Measurements from ENCODE around the gene PICALM. TPM values are rescaled to one million over a fixed set of nuclear protein-coding genes. Genes with fewer than 3 reads are reported as not detected.

Gene PICALM
- total and polyA plus RNA-seq, 3 experiments from 2014 or later: 25.6 to 103 (median 95.2) TPM

- H3K36me3 Mint-ChIP-seq: peaks cover 3 to 86% (median 31%) of the 10 kb centered on the region in 3 donors
- H3K27ac Mint-ChIP-seq: peak overlapping the region in 6 of 8 donors; percentile 27 to 83 (median 49)
Measured at GRCh38 chr11:85970593-85970992, 98.3 kb downstream of the PICALM start.

GRCh38 chr11:85967457-85967856 is 101.4 kb downstream of the PICALM start:
- Histone ChIP-seq H3K9me3 (ENCODE audit: low read length) (no peaks in the 10 kb centered on the region), H3K27me3 (ENCODE audit: insufficient read depth, low read length, poor library complexity, severe bottlenecking) (no peaks in the 10 kb centered on the region), H3K4me3 (ENCODE audit: low read length) (no peak overlapping the region), H3K4me1 (ENCODE audit: insufficient read depth, low read length) (no peaks in the 10 kb centered on the region), H3K27ac (ENCODE audit: low read depth, low read length) (no peak overlapping the region), H3K36me3 (ENCODE audit: insufficient read depth, low read length) (peaks cover 39% of the 10 kb centered on the region)
- no peaks in the 10 kb centered on the region for H3K9me3 Mint-ChIP-seq
- H3K4me1 Mint-ChIP-seq: peaks cover 26 to 44% (median 41%) of the 10 kb centered on the region in 3 donors
- no peak for DNase-seq
- CTCF ChIA-PET: no interaction called here
- peak overlapping the region in 6 of 8 donors; percentile 14 to 82 (median 52) for H3K27ac Mint-ChIP-seq
- no peaks in the 10 kb centered on the region for H3K27me3 Mint-ChIP-seq
- POLR2A ChIA-PET: no interaction called here
- no peak overlapping the region for H3K4me3 Mint-ChIP-seq
- H3K36me3 Mint-ChIP-seq: peaks cover 3 to 87% (median 23%) of the 10 kb centered on the region in 3 donors

More at GRCh38 chr11:85970593-85970992, 98.3 kb downstream of the PICALM start:
- H3K27ac ChIP-seq (ENCODE audit: low read depth, low read length): no peak overlapping the region
- Mint-ChIP-seq H3K4me3 (no peak overlapping the region), H3K9me3 (no peaks in the 10 kb centered on the region), H3K27me3 (no peaks in the 10 kb centered on the region), H3K4me1 (peaks cover 21 to 48% (median 43%) of the 10 kb centered on the region in 3 donors)
- CTCF ChIA-PET: interaction anchor here (0.8 kb wide), 1 partner anchor 223 kb away, joined by 3 read pairs; no protein-coding TSS in a partner anchor
- no peaks in the 10 kb centered on the region for H3K27me3 ChIP-seq (ENCODE audit: insufficient read depth, low read length, poor library complexity, severe bottlenecking)
- H3K36me3 ChIP-seq (ENCODE audit: insufficient read depth, low read length): peaks cover 36% of the 10 kb centered on the region
- DNase-seq: no peak
- no peak overlapping the region for H3K4me3 ChIP-seq (ENCODE audit: low read length)
- POLR2A ChIA-PET: no interaction called here
- H3K4me1 ChIP-seq (ENCODE audit: insufficient read depth, low read length): no peaks in the 10 kb centered on the region
- no peaks in the 10 kb centered on the region for H3K9me3 ChIP-seq (ENCODE audit: low read length)

GRCh38 chr11:85965202-85965601 is 103.7 kb downstream of the PICALM start:
- Histone ChIP-seq H3K27ac (ENCODE audit: low read depth, low read length) (no peak overlapping the region), H3K4me3 (ENCODE audit: low read length) (no peak overlapping the region), H3K36me3 (ENCODE audit: insufficient read depth, low read length) (peaks cover 47% of the 10 kb centered on the region), H3K9me3 (ENCODE audit: low read length) (no peaks in the 10 kb centered on the region), H3K4me1 (ENCODE audit: insufficient read depth, low read length) (no peaks in the 10 kb centered on the region), H3K27me3 (ENCODE audit: insufficient read depth, low read length, poor library complexity, severe bottlenecking) (no peaks in the 10 kb centered on the region)
- H3K27me3 Mint-ChIP-seq: no peaks in the 10 kb centered on the region
- POLR2A ChIA-PET: no interaction called here
- peak overlapping the region in 1 of 8 donors; percentile 51 for H3K27ac Mint-ChIP-seq
- H3K36me3 Mint-ChIP-seq: peaks cover 3 to 86% (median 22%) of the 10 kb centered on the region in 3 donors
- no peak for DNase-seq
- no peaks in the 10 kb centered on the region for H3K9me3 Mint-ChIP-seq
- H3K4me1 Mint-ChIP-seq: peaks cover 22 to 42% (median 32%) of the 10 kb centered on the region in 3 donors
- CTCF ChIA-PET: no interaction called here
- H3K4me3 Mint-ChIP-seq: no peak overlapping the region

- no peaks in the 10 kb centered on the region for H3K27me3 ChIP-seq (ENCODE audit: insufficient read depth, low read length, poor library complexity, severe bottlenecking)
- no peaks in the 10 kb centered on the region for H3K4me1 ChIP-seq (ENCODE audit: insufficient read depth, low read length)
- Mint-ChIP-seq H3K9me3 (no peaks in the 10 kb centered on the region), H3K27me3 (no peaks in the 10 kb centered on the region), H3K27ac (peak overlapping the region in 2 of 8 donors; percentile 51 to 75), H3K36me3 (peaks cover 11 to 91% (median 25%) of the 10 kb centered on the region in 3 donors), H3K4me3 (no peak overlapping the region), H3K4me1 (peaks cover 6 to 18% (median 8%) of the 10 kb centered on the region in 3 donors)
- POLR2A ChIA-PET: no interaction called here
- no peak for DNase-seq
- H3K4me3 ChIP-seq (ENCODE audit: low read length): no peak overlapping the region
- peaks cover 53% of the 10 kb centered on the region for H3K36me3 ChIP-seq (ENCODE audit: insufficient read depth, low read length)
- CTCF ChIA-PET: no interaction called here
- H3K27ac ChIP-seq (ENCODE audit: low read depth, low read length): no peak overlapping the region
- no peaks in the 10 kb centered on the region for H3K9me3 ChIP-seq (ENCODE audit: low read length)
Measured at GRCh38 chr11:85961930-85962363, 106.9 kb downstream of the PICALM start.

- Mint-ChIP-seq H3K36me3 (peaks cover 15 to 91% (median 28%) of the 10 kb centered on the region in 3 donors), H3K27me3 (no peaks in the 10 kb centered on the region), H3K4me3 (no peak overlapping the region), H3K4me1 (peaks cover 5 to 18% (median 8%) of the 10 kb centered on the region in 3 donors), H3K9me3 (no peaks in the 10 kb centered on the region), H3K27ac (peak overlapping the region in 2 of 8 donors; percentile 22 to 51)
- DNase-seq: no peak
- H3K9me3 ChIP-seq (ENCODE audit: low read length): no peaks in the 10 kb centered on the region
- H3K27ac ChIP-seq (ENCODE audit: low read depth, low read length): no peak overlapping the region
- ChIA-PET POLR2A (no interaction called here), CTCF (no interaction called here)
- H3K36me3 ChIP-seq (ENCODE audit: insufficient read depth, low read length): peaks cover 53% of the 10 kb centered on the region
- H3K27me3 ChIP-seq (ENCODE audit: insufficient read depth, low read length, poor library complexity, severe bottlenecking): no peaks in the 10 kb centered on the region
- H3K4me3 ChIP-seq (ENCODE audit: low read length): no peak overlapping the region
- no peaks in the 10 kb centered on the region for H3K4me1 ChIP-seq (ENCODE audit: insufficient read depth, low read length)
Measured at GRCh38 chr11:85961130-85961529, 107.8 kb downstream of the PICALM start.

GRCh38 chr11:85960678-85961077 is 108.2 kb downstream of the PICALM start:
- no peaks in the 10 kb centered on the region for H3K27me3 Mint-ChIP-seq
- Histone ChIP-seq H3K4me1 (ENCODE audit: insufficient read depth, low read length) (no peaks in the 10 kb centered on the region), H3K27me3 (ENCODE audit: insufficient read depth, low read length, poor library complexity, severe bottlenecking) (no peaks in the 10 kb centered on the region), H3K36me3 (ENCODE audit: insufficient read depth, low read length) (peaks cover 56% of the 10 kb centered on the region), H3K27ac (ENCODE audit: low read depth, low read length) (no peak overlapping the region), H3K9me3 (ENCODE audit: low read length) (no peaks in the 10 kb centered on the region), H3K4me3 (ENCODE audit: low read length) (no peak overlapping the region)
- H3K9me3 Mint-ChIP-seq: no peaks in the 10 kb centered on the region
- POLR2A ChIA-PET: no interaction called here
- no peak overlapping the region for H3K4me3 Mint-ChIP-seq
- CTCF ChIA-PET: no interaction called here
- peak overlapping the region in 2 of 8 donors; percentile 1 to 43 for H3K27ac Mint-ChIP-seq
- peaks cover 17 to 92% (median 29%) of the 10 kb centered on the region in 3 donors for H3K36me3 Mint-ChIP-seq
- no peak for DNase-seq
- H3K4me1 Mint-ChIP-seq: peaks cover 4 to 18% (median 8%) of the 10 kb centered on the region in 3 donors

GRCh38 chr11:85955531-85955930 is 113.4 kb downstream of the PICALM start:
- Histone ChIP-seq H3K36me3 (ENCODE audit: insufficient read depth, low read length) (peaks cover 33% of the 10 kb centered on the region), H3K27me3 (ENCODE audit: insufficient read depth, low read length, poor library complexity, severe bottlenecking) (no peaks in the 10 kb centered on the region), H3K9me3 (ENCODE audit: low read length) (no peaks in the 10 kb centered on the region), H3K4me3 (ENCODE audit: low read length) (no peak overlapping the region), H3K4me1 (ENCODE audit: insufficient read depth, low read length) (no peaks in the 10 kb centered on the region), H3K27ac (ENCODE audit: low read depth, low read length) (no peak overlapping the region)
- POLR2A ChIA-PET: no interaction called here
- Mint-ChIP-seq H3K4me3 (no peak overlapping the region), H3K9me3 (peaks cover 2 to 25% (median 15%) of the 10 kb centered on the region in 5 donors), H3K27me3 (peaks cover 0 to 2% of the 10 kb centered on the region in 2 donors), H3K4me1 (peaks cover 0 to 4% (median 0%) of the 10 kb centered on the region in 3 donors), H3K27ac (peak overlapping the region in 1 of 8 donors; percentile 8), H3K36me3 (peaks cover 41 to 71% (median 43%) of the 10 kb centered on the region in 3 donors)
- DNase-seq: no peak
- CTCF ChIA-PET: interaction anchor here (1.0 kb wide), 1 partner anchor 101 kb away, joined by 3 read pairs; the partner anchor contains the start of gene CCDC83

GRCh38 chr11:85953491-85954143 is 115.3 kb downstream of the PICALM start:
- H3K36me3 Mint-ChIP-seq: peaks cover 31 to 53% (median 37%) of the 10 kb centered on the region in 3 donors
- POLR2A ChIA-PET: no interaction called here
- H3K4me3 ChIP-seq (ENCODE audit: low read length): no peak overlapping the region
- H3K4me3 Mint-ChIP-seq: no peak overlapping the region
- H3K9me3 ChIP-seq (ENCODE audit: low read length): no peaks in the 10 kb centered on the region
- CTCF ChIA-PET: no interaction called here
- peaks cover 2 to 29% (median 15%) of the 10 kb centered on the region in 5 donors for H3K9me3 Mint-ChIP-seq
- H3K27ac Mint-ChIP-seq: peak overlapping the region in 4 of 8 donors; percentile 8 to 58 (median 15)
- H3K27me3 ChIP-seq (ENCODE audit: insufficient read depth, low read length, poor library complexity, severe bottlenecking): no peaks in the 10 kb centered on the region
- peaks cover 25% of the 10 kb centered on the region for H3K36me3 ChIP-seq (ENCODE audit: insufficient read depth, low read length)
- peaks cover 0 to 4% (median 0%) of the 10 kb centered on the region in 3 donors for H3K4me1 Mint-ChIP-seq
- peaks cover 0 to 2% of the 10 kb centered on the region in 2 donors for H3K27me3 Mint-ChIP-seq
- H3K27ac ChIP-seq (ENCODE audit: low read depth, low read length): no peak overlapping the region
- no peak for DNase-seq
- no peaks in the 10 kb centered on the region for H3K4me1 ChIP-seq (ENCODE audit: insufficient read depth, low read length)
